K562 (cell line): ENCODE results near the gene THBS1. TPM values are rescaled to one million over a fixed set of nuclear protein-coding genes. Genes with fewer than 3 reads are reported as not detected.

Source experiments
- ATAC-seq: fragments of 200-7000 bp; cut with Tn5 transposase; 3 replicates; pipeline ENCODE4 v1.9.1; 2020; ENCODE audit warnings: moderate library complexity
- BruUV-seq: library from RNA; stranded (reverse); fragments of 400-500 nt; replicated peaks from 2 replicates; lab custom pipeline; 2021; lab: Mats Ljungman, UMichigan
- CTCF ChIA-PET: fragments of 300-600 bp; formaldehyde crosslinking; extraction: SDS; loops from one replicate; lab custom pipeline; 2021; ENCODE audit warnings: low intra/inter-chr PET ratio; lab: Yijun Ruan, JAX
- POLR2A ChIA-PET: fragments of 300-600, 350-650 bp; sonication (Branson Sonifier 250); formaldehyde crosslinking; extraction: SDS; loops from one replicate; lab custom pipeline; 2021; ENCODE audit warnings: antibody characterized with exemption, inconsistent platforms; lab: Yijun Ruan, JAX
- DNase-seq, 4 experiments: peaks; one replicate each; pipeline versions ENCODE4 v3.0.0 to v3.0.0-alpha.2; 2011 to 2018; ENCODE audit warnings: low spot score in 3 of 4, mixed read lengths in 3 of 4; ENCODE audit errors: extremely low read depth in 1 of 4
- FAIRE-seq: peaks from 2 replicates; lab custom pipeline; 2011; peaks lifted over from hg19 to GRCh38; lab: Jason Lieb, UNC
- H2AFZ ChIP-seq: 2 replicates; pipeline ENCODE4 v1.6.0; 2011; ENCODE audit warnings: low read depth, low read length, control low read depth, inconsistent platforms
- H3K27ac ChIP-seq: fragments of 200-600 bp; 3 replicates; pipeline ENCODE4 v1.8.0; 2011; ENCODE audit warnings: low read depth, mild to moderate bottlenecking, control low read depth, inconsistent platforms, low read length, moderate library complexity, mixed read lengths; ENCODE audit errors: extremely low read depth
- H3K27me3 ChIP-seq, 2 experiments: fragments of 300-600 bp in 1 of 2; 2 replicates in 1 of 2; 3 replicates in 1 of 2; pipeline versions ENCODE4 v1.6.0 to v1.8.0; 2011; ENCODE audit warnings: inconsistent platforms in 2 of 2, low read length in 2 of 2, mild to moderate bottlenecking in 1 of 2, mixed read lengths in 1 of 2, moderate library complexity in 1 of 2; ENCODE audit not compliant: control insufficient read depth in 2 of 2, insufficient read depth in 2 of 2
- H3K36me3 ChIP-seq: fragments of 300-600 bp; 3 replicates; pipeline ENCODE4 v1.8.0; 2011; ENCODE audit warnings: mild to moderate bottlenecking, low read length, inconsistent platforms; ENCODE audit not compliant: control insufficient read depth, insufficient read depth
- H3K4me1 ChIP-seq, 2 experiments: fragments of 200-600 bp in 1 of 2; replicated peaks in 1 of 2; 2 replicates in 1 of 2; 3 replicates in 1 of 2; pipeline versions ENCODE4 v1.5.1 to v1.8.0; 2011; ENCODE audit warnings: inconsistent platforms in 2 of 2, low read length in 2 of 2, mild to moderate bottlenecking in 1 of 2, mixed read lengths in 1 of 2, moderate library complexity in 1 of 2; ENCODE audit not compliant: control insufficient read depth in 2 of 2, insufficient read depth in 2 of 2
- H3K4me2 ChIP-seq: 2 replicates; pipeline ENCODE4 v1.6.1; 2011; ENCODE audit warnings: low read length, control low read depth, inconsistent platforms, mixed read lengths; ENCODE audit not compliant: insufficient read depth
- H3K4me3 ChIP-seq: fragments of 200-600 bp; sonication (generic), shearing (Covaris generic); 2 replicates; pipeline ENCODE4 v1.5.1; 2016; ENCODE audit warnings: control low read depth, inconsistent platforms
- H3K79me2 ChIP-seq: fragments of 200-600 bp; 3 replicates; pipeline ENCODE4 v1.8.0; 2011; ENCODE audit warnings: low read length, inconsistent platforms; ENCODE audit not compliant: control insufficient read depth, insufficient read depth
- H3K9ac ChIP-seq, 2 experiments: 2 replicates each; pipeline versions ENCODE4 v1.6.0 to v1.6.1; 2011; ENCODE audit warnings: low read depth in 2 of 2, low read length in 2 of 2, control low read depth in 1 of 2, inconsistent platforms in 1 of 2, mild to moderate bottlenecking in 1 of 2, mixed read lengths in 1 of 2; ENCODE audit not compliant: insufficient read depth in 1 of 2
- H3K9me1 ChIP-seq: one replicate; pipeline ENCODE4 v1.6.0; 2011; ENCODE audit warnings: inconsistent platforms, mild to moderate bottlenecking, low read length, moderate library complexity; ENCODE audit not compliant: control insufficient read depth, insufficient read depth
- H3K9me3 ChIP-seq: replicated peaks from 2 replicates; pipeline ENCODE4 v1.5.1; 2011; ENCODE audit warnings: low read depth, low read length, inconsistent platforms; ENCODE audit not compliant: control insufficient read depth, insufficient read depth
- H4K20me1 ChIP-seq: replicated peaks from 2 replicates; pipeline ENCODE4 v1.6.1; 2011; ENCODE audit warnings: low read length, inconsistent platforms, mixed read lengths; ENCODE audit not compliant: control insufficient read depth, insufficient read depth
- CAMTA2 ChIP-seq: fragments of 250-450 bp; sonication (Bioruptor Pico); conservative IDR thresholded peaks from 2 replicates; pipeline ENCODE4 v1.5.1; 2022
- CXXC5 ChIP-seq: fragments of 250-450 bp; sonication (Bioruptor Pico); IDR thresholded peaks from 2 replicates; pipeline ENCODE4 v1.8.0; 2022; ENCODE audit warnings: inconsistent platforms, mild to moderate bottlenecking, moderate library complexity
- ELF1 ChIP-seq: fragments of 200-800 bp; sonication (Bioruptor generic); IDR thresholded peaks from 2 replicates; pipeline ENCODE4 v1.6.1; 2016; ENCODE audit warnings: missing genetic modification characterization, missing compliant biosample characterization
- HOXB6 ChIP-seq: fragments of 250-450 bp; sonication (Bioruptor Pico); IDR thresholded peaks from 2 replicates; pipeline ENCODE4 v1.5.1; 2022; ENCODE audit warnings: mild to moderate bottlenecking, borderline replicate concordance
- NR2F6 ChIP-seq: fragments of 450-650 bp; formaldehyde crosslinking; IDR thresholded peaks from 2 replicates; pipeline ENCODE4 v1.4.0; 2020; ENCODE audit warnings: mild to moderate bottlenecking
- RB1 ChIP-seq: fragments of 450-650 bp; IDR thresholded peaks from 2 replicates; pipeline ENCODE4 v1.6.1; 2017; ENCODE audit warnings: low read depth, mild to moderate bottlenecking
- RBM17 ChIP-seq: fragments of 200-400 bp; formaldehyde crosslinking; IDR thresholded peaks from 2 replicates; pipeline ENCODE4 v1.6.1; 2017; ENCODE audit warnings: low read depth, mild to moderate bottlenecking, low read length, borderline replicate concordance
- SREBF1 ChIP-seq: fragments of 150-350 bp; IDR thresholded peaks from 2 replicates; pipeline ENCODE4 v1.6.1; 2014; ENCODE audit warnings: antibody characterized with exemption, low read depth, low read length, borderline replicate concordance
- WGBS: fragments of 100-300 bp; shearing (Covaris generic); methylation state at CpG from one replicate; pipeline ENCODE4 v1.1.6; 2016; ENCODE audit warnings: low coverage, mixed read lengths; ENCODE audit not compliant: insufficient coverage; ENCODE audit errors: missing lambda C conversion rate; 5-methylcytosine and 5-hydroxymethylcytosine counted together
- in situ Hi-C: fragments of 300-500 bp; cut with MboI; formaldehyde crosslinking; loops from 4 replicates; pipeline ENCODE4 v1.15.0; 2018; ENCODE audit warnings: inconsistent platforms, mixed read lengths
- intact Hi-C: fragments of 100-400 bp; cut with micrococcal nuclease; formaldehyde crosslinking; loops from 2 replicates; pipeline ENCODE4 v1.14.2; 2022
- polyA plus RNA-seq, 8 experiments: library from polyadenylated mRNA; depleted of rRNA in 4 of 8; stranded (reverse) in 5 of 8; unstranded in 3 of 8; fragments of >200 nt; fragmentation: Nextera tagmentation in 2 of 8; fragmentation: Illumina TruSeq in 1 of 8; extraction: Ambion mirVana in 2 of 8; extraction: Trizol in 1 of 8; gene quantifications; 2 replicates each; pipeline versions ENCODE4 v1.2.1 to v1.2.3, GENCODE V29; 2011 to 2014; ENCODE audit warnings: inconsistent platforms in 1 of 8, missing spikeins in 1 of 8
- total RNA-seq, 7 experiments: library from RNA; depleted of rRNA in 6 of 7; stranded (reverse); fragments of >200 nt in 6 of 7; fragmentation: Illumina TruSeq in 2 of 7; extraction: Trizol in 2 of 7; gene quantifications; 2 replicates each; pipeline versions ENCODE4 v1.2.1 to v1.2.3, GENCODE V29; 2011 to 2021; ENCODE audit warnings: low replicate concordance in 1 of 7

THBS1 gene
- total and polyA plus RNA-seq, 9 of the 15 experiments (the other 6 are each of a cell fraction or from before 2014, with no cell fraction given) = 0.04 to 1.3 (median 0.40) TPM

DNA sequence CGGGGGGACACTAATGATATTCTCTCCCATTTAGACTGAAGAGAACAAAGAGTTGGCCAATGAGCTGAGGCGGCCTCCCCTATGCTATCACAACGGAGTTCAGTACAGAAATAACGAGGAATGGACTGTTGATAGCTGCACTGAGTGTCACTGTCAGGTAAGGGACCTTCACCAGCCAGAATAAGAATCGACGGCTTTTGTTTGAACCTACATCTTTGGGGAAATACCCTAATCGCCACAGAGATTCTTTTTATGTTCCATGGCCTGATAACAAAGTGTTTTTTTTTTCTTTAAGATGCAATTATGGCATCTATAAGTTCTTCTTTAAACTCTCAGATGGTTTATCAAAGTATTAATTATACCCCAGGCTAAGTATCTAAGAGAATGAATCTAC lies 3.4 kb downstream of the THBS1 start:
- Histone ChIP-seq H3K36me3 (no peaks in the 10 kb centered on the region), H3K4me1 (peaks cover 0 to 12% of the 10 kb centered on the region in 2 experiments; a peak in 2 of 5 replicates), H3K4me3 (no peak overlapping the region), H3K79me2 (no peaks in the 10 kb centered on the region), H3K9me1 (no peaks in the 10 kb centered on the region), H4K20me1 (0 out of 2 replicates have a peak, but pooled peaks cover 3% of the 10 kb centered on the region), H3K27ac (no peak overlapping the region), H2AFZ (no peak overlapping the region), H3K27me3 (peaks cover 46 to 74% of the 10 kb centered on the region in 2 experiments), H3K9me3 (peaks cover 7% of the 10 kb centered on the region), H3K4me2 (no peak overlapping the region), H3K9ac (no peak overlapping the region)
- in situ Hi-C loops (loop anchor here (25.0 kb wide), 1 partner anchor 772 kb away; no protein-coding TSS in a partner anchor), intact Hi-C loops (loop anchor here (5.0 to 10.0 kb wide), 3 partner anchors 189 to 879 kb away; no protein-coding TSS in a partner anchor)
- CTCF ChIA-PET = no interaction called here
- ATAC-seq (no peak), FAIRE-seq (no peak), DNase-seq (no peak)
- BruUV-seq = no TSS peak
- TF ChIP-seq CAMTA2 (CRISPR knock-in tag) = no peak
- TF ChIP-seq HOXB6 = no peak
- TF ChIP-seq NR2F6 (CRISPR knock-in tag) = no peak
- TF ChIP-seq CXXC5 (CRISPR knock-in tag) = no peak
- no peak for TF ChIP-seq ELF1
- TF ChIP-seq RB1 = no peak
- TF ChIP-seq SREBF1 = no peak
- no peak for TF ChIP-seq RBM17
- POLR2A ChIA-PET = no interaction called here
- WGBS = under 1% methylated on average over 7 of the region's 7 CpGs
